ENCODE results near the gene CYP4F8. TPM values are rescaled to one million over a fixed set of nuclear protein-coding genes. Genes with fewer than 3 reads are reported as not detected.

Gene CYP4F8
- total RNA-seq, 4 donors from 2014 or later = not detected

GRCh38 chr19:15636026-15636425, 21.0 kb downstream of the CYP4F8 start:
- ATAC-seq = no peak
- Histone ChIP-seq H3K4me3 (no peak overlapping the region), H3K27ac (no peak overlapping the region), H3K9me3 (no peaks in the 10 kb centered on the region), H3K36me3 (no peaks in the 10 kb centered on the region), H3K27me3 (peaks cover 44% of the 10 kb centered on the region), H3K4me1 (peaks cover 0 to 4% (median 0%) of the 10 kb centered on the region in 3 donors)
- TF ChIP-seq POLR2AphosphoS5 (IDR thresholded peaks at IDR 0.05) (no peak), POLR2A (IDR thresholded peaks at IDR 0.05) (no peak), EP300 (IDR thresholded peaks at IDR 0.05) (no peak)
- TF ChIP-seq, protein P1, sequence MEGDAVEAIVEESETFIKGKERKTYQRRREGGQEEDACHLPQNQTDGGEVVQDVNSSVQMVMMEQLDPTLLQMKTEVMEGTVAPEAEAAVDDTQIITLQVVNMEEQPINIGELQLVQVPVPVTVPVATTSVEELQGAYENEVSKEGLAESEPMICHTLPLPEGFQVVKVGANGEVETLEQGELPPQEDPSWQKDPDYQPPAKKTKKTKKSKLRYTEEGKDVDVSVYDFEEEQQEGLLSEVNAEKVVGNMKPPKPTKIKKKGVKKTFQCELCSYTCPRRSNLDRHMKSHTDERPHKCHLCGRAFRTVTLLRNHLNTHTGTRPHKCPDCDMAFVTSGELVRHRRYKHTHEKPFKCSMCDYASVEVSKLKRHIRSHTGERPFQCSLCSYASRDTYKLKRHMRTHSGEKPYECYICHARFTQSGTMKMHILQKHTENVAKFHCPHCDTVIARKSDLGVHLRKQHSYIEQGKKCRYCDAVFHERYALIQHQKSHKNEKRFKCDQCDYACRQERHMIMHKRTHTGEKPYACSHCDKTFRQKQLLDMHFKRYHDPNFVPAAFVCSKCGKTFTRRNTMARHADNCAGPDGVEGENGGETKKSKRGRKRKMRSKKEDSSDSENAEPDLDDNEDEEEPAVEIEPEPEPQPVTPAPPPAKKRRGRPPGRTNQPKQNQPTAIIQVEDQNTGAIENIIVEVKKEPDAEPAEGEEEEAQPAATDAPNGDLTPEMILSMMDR (IDR thresholded peaks at IDR 0.05) = no peak
- 86% methylated on average over 2 of the region's 2 CpGs; no CpG with 5 or more reads in 1 of the 2 donors for WGBS, 2 donors (ENCODE audit: low coverage in 1 of 2)

DNA sequence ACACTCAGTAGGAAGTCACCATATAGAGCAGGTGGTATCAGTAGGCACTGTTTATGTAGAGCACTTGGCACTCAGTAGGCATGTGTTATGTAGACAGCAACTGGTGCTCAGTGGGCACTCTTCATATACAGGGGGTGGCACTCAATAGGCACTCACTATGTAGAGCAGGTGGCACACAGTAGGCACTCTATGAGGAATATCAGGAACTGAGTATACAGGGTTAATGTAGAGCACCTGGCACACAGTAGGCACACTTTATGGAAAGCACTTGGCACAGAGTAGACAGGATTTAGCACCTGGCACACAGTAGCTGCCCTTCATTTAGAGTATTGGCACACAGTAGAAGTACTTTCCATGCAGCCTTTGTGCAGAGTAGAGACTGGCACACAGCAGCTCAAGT, 24.6 kb downstream of the CYP4F8 start:
- no peak for ATAC-seq
- H3K36me3 ChIP-seq = no peaks in the 10 kb centered on the region

GRCh38 chr19:15640294-15640903, 25.4 kb downstream of the CYP4F8 start, which contains the start of gene CYP4F3:
Gene CYP4F3 (plus strand): TSS chr19:15640897. CDS start chr19:15641416, 519 bp downstream.
- H3K36me3 ChIP-seq = no peaks in the 10 kb centered on the region
- no peaks in the 10 kb centered on the region for H3K9me3 ChIP-seq
- ATAC-seq = no peak
- peaks cover 0 to 4% (median 0%) of the 10 kb centered on the region in 3 donors for H3K4me1 ChIP-seq
- TF ChIP-seq, protein P1 (IDR thresholded peaks at IDR 0.05) = no peak
- TF ChIP-seq EP300 (IDR thresholded peaks at IDR 0.05) (no peak), POLR2AphosphoS5 (IDR thresholded peaks at IDR 0.05) (no peak), POLR2A (IDR thresholded peaks at IDR 0.05) (no peak)
- 20% methylated on average over 1 of the region's 6 CpGs; no CpG with 5 or more reads in 1 of the 2 donors for WGBS, 2 donors (ENCODE audit: low coverage in 1 of 2)
- H3K27me3 ChIP-seq = peaks cover 17% of the 10 kb centered on the region
- no peak within 1 kb of the TSS for H3K4me3 ChIP-seq
- no peak within 1 kb of the TSS for H3K27ac ChIP-seq

More for the DNA sequence above, 24.6 kb downstream of the CYP4F8 start:
- Histone ChIP-seq H3K27me3 (peaks cover 20% of the 10 kb centered on the region), H3K27ac (no peak overlapping the region), H3K4me3 (no peak overlapping the region), H3K9me3 (no peaks in the 10 kb centered on the region), H3K4me1 (peaks cover 0 to 4% (median 0%) of the 10 kb centered on the region in 3 donors)
- TF ChIP-seq, protein P1 (IDR thresholded peaks at IDR 0.05) = no peak
- TF ChIP-seq POLR2AphosphoS5 (IDR thresholded peaks at IDR 0.05) (no peak), EP300 (IDR thresholded peaks at IDR 0.05) (no peak), POLR2A (IDR thresholded peaks at IDR 0.05) (no peak)

DNA sequence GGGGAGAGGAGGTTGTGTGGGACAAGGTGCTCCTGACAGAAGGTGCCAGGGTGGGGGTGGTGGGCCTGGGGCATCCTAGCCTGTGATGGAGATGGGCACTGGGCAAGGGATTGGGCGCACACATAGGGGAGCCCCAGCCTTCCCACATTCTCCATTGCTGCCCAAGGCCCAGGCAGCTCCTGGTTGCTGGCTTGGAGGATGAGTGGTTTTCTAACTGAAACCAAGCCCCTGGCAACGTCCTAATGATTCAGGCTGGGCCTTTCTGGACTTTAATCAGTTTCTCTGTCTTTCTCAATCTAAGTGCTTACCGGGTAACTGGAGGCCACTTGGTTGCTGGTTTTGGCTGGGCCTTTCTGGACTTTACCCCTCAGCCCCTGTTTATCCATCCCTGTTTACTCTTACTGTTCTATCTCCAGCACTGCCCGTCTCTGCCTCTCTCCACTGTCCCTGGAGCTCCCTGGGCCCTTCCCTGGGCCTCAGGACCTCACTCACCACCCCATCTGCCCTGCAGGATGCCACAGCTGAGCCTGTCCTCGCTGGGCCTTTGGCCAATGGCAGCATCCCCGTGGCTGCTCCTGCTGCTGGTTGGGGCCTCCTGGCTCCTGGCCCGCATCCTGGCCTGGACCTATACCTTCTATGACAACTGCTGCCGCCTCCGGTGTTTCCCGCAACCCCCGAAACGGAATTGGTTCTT, 26.0 kb downstream of the CYP4F8 start:
- WGBS, 2 donors (ENCODE audit: low coverage in 1 of 2) = 24 to 37% methylated on average over 4 to 5 of the region's 12 CpGs
- Histone ChIP-seq H3K9me3 (no peaks in the 10 kb centered on the region), H3K36me3 (no peaks in the 10 kb centered on the region), H3K27ac (no peak overlapping the region), H3K4me1 (peaks cover 0 to 4% (median 0%) of the 10 kb centered on the region in 3 donors), H3K27me3 (peaks cover 17% of the 10 kb centered on the region), H3K4me3 (no peak overlapping the region)
- TF ChIP-seq, protein P1 (IDR thresholded peaks at IDR 0.05) = no peak
- TF ChIP-seq POLR2AphosphoS5 (IDR thresholded peaks at IDR 0.05) = no peak
- TF ChIP-seq EP300 (IDR thresholded peaks at IDR 0.05) = no peak
- TF ChIP-seq POLR2A (IDR thresholded peaks at IDR 0.05) = no peak
- no peak for ATAC-seq
